Smooth muscle cell of the brain vasculature (primary cell): Measurements from ENCODE around the gene PCLAF.

ENCODE experiments used
- DNase-seq: peaks from one replicate; pipeline ENCODE4 v3.0.0-alpha.2; 2012; ENCODE audit warnings: low read depth, low spot score

Gene PCLAF

GRCh38 chr15:64324165-64324877 is 56.9 kb downstream of the PCLAF start:
- no peak for DNase-seq

DNA sequence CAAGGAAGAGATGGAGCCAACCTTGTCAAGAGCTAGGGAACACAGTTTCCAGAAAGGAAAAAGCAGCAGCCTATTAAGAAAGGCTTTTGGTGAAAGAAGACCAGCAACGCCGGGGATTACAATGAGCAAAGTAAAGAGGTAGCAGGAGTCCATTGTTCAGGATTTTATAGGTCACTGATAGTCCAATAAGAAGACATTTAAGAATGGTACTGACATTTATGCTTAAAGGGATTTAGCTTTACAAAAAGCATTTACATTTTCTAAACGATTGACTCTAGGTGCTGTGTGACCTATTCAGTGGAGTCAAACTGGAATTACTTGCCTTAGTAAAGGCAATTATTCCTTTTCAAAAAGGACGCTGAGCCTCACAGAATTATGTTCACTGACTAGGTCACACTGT is 66.0 kb downstream of the PCLAF start:
- no peak for DNase-seq

DNA sequence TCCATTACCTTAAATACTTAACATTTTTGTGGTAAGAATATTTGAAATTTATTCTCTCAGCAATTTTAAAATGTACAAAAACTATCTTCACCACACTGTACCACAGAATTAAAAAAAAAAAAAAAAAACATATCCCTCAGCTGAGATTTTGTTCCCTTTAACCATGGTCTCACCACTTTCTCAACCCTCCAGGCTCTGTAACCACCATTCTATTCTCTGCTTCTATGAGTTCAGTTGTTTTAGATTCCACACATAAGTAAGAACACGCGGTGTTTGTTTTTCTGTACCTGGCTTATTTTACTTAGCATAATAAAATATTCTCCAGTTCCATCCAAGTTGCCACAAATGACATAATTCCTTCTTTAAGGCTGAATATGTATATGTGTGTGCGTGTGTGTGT is 66.8 kb downstream of the PCLAF start:
- DNase-seq = no peak
